ENCODE data around the gene CD59. TPM values are rescaled to one million over a fixed set of nuclear protein-coding genes. Genes with fewer than 3 reads are reported as not detected.

Gene CD59, protein sequence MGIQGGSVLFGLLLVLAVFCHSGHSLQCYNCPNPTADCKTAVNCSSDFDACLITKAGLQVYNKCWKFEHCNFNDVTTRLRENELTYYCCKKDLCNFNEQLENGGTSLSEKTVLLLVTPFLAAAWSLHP
- total RNA-seq = 1,000 to 10,000 TPM in 1 of 2 donors, 100 to 1,000 TPM in 1; 654 to 1,001 TPM
- long read RNA-seq, donor 1, full-length matches to known transcripts = 94 of 141 reads
- long read RNA-seq, donor 1, partial matches to known transcripts = 7 of 141 reads
- long read RNA-seq, donor 1, other reads (novel, unspliced or antisense) = 40 of 141 reads
- long read RNA-seq, donor 2, full-length matches to known transcripts = 816 of 970 reads
- long read RNA-seq, donor 2, partial matches to known transcripts = 44 of 970 reads
- long read RNA-seq, donor 2, other reads (novel, unspliced or antisense) = 110 of 970 reads

GRCh38 chr11:33736148-33736812 is at the start of gene CD59:
TSS of gene CD59 (minus strand) at chr11:33736423. CDS start at chr11:33722445, 13,978 bp downstream.
- peak; percentile 98 for DNase-seq (ENCODE audit: low spot score)
- intact Hi-C loops (cut with DNase I) = loop anchor here in 1 of 2 donors (5.0 kb wide), 1 partner anchor 44 kb away; no protein-coding TSS in a partner anchor

GRCh38 chr11:33785609-33786008 is 49.4 kb upstream of the CD59 start:
- no peak for DNase-seq (ENCODE audit: low spot score)
- intact Hi-C loops (cut with DNase I) = no loop called here

DNA sequence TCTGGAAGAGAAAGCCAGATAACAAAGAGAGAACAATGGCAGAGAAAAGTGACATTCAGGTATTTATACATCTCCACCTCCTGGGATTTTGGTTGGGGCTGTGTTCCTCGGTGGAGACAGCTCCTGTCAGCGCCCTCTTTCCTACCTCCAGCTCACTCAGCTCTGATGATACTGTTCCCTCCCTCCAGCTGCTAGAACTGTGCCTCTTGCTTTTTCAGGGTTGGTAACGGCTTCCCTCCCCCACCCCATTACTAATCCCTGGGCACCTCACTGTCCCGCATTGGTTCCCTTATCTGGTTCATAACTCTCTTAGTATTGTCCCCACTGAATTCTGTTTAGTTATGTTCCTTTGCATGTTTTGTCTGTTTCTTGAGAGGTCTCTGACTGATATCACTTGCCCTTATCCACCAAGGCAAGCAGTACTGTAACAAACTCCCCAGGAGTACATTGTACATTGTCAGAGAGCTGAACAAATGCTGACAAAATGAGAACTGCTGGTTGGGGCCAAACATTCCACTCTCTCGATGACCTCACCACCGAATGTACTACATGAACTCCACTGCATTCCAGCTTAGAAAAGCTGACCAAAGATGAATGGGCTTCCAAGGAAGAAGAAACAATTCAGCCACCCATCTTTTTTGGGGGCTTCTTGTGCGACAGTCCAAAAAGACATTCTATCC is 43.8 kb upstream of the CD59 start:
- no peak for DNase-seq (ENCODE audit: low spot score)
- intact Hi-C loops (cut with DNase I) = no loop called here

DNA sequence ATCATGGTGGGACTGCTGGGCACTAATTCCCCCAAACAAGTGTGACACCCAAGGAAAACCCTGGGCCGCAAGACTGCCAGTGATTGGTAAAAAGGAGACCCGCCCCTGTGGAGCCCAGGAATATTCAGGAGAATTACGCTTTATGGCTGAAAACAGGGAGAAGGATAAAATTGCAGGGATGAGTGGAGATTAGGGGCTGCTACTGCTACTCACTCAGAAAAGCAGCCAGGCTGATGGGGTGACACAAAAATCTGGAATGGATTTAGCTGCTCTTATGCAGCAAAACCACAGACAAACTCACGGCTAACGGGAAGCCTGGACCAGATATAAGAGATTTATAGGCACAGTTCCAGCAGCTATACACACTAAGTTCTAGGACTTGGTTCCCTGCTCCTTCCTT is 42.5 kb upstream of the CD59 start:
- intact Hi-C loops (cut with DNase I) = no loop called here
- DNase-seq (ENCODE audit: low spot score) = no peak

DNA sequence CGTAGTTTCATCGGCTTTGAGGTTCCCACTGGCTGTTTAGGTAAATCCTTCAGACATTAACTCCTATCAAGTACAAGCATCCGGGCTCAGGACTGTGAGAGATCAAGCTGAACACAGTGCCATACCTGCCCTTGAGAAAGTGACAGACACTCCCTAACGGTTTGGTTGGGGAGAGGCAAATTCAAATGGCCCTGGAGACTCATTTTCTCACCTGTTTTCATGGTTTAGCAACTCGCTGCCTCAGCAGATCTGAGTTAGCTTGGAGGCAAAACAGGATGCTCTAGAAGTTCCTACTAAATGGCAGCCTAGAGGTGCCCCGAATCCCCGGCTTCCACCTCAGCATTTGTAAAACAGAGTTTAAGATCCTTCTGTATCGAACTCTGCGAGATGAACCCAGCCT is 41.7 kb upstream of the CD59 start:
- DNase-seq (ENCODE audit: low spot score) = no peak
- intact Hi-C loops (cut with DNase I) = no loop called here

DNA sequence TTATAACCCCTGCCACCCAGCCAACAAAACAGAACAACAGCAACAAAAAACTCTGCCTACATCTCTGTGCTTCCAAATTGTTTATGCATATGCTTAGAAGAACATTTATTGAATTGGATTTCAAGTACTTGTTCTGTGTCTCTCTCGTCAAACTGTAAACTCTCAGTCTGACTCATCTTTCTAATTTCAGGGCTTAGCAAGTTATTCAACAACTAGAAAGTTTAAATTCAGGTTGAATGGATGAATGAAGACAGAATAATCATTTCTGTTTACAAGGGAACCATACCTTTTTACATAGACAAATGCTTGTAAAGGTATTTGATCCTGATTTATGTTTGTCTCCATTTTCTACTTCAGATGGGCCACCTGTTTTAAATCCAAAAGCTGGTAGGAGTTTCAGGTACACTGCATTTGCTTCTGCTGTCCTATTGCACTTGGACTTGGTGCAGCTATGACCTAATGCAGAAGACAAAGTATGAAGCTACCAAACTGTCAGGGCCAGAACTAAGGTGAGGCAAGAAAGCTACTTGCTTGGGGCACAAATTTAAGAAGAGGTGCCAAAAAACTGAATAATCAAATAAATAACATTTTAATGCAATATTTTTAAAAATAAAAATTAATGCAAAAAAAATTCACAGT is 39.7 kb upstream of the CD59 start:
- DNase-seq (ENCODE audit: low spot score) = no peak

GRCh38 chr11:33775467-33775807 is 39.2 kb upstream of the CD59 start:
- DNase-seq (ENCODE audit: low spot score) = no peak
- intact Hi-C loops (cut with DNase I) = no loop called here

More for the DNA sequence above, 39.7 kb upstream of the CD59 start:
- intact Hi-C loops (cut with DNase I) = no loop called here

DNA sequence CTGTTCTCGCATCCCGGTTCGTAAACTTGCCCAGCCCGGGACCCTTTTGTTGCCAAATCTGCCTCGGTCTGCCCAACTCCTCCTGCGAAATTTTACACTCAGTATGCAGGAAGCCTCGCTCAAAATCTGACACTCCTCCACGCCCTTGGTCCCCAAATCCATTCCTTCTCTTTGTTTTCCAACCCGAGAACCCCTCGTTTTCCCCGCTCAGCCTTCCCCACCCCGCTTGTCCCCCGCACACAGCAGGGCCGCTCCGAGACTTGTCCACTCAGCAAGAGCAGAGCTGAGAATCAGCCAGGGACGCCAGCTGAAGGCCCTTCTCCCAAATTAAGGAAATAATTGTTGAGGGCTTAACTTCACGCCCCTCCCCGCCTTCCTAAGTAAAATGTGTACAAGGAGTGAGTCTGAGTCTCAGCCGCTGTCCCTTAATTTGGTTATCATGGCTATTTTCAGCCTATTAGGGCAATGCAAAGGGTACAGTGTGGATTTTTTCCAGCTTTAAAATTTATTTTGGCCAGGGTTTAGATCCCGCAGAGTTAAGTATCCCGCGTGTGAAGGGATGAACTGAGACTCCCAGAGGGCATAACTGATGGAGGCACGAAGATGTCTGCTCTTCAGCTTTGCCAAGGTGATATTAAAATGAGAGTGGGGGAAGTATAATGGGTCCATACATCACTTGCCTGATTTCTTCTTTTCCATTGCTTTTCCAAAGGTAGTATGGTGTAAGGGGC is 38.7 kb upstream of the CD59 start:
- intact Hi-C loops (cut with DNase I) = no loop called here
- DNase-seq (ENCODE audit: low spot score) = peak; percentile 79

GRCh38 chr11:33773987-33774735 is 37.9 kb upstream of the CD59 start, which contains the start of gene FBXO3:
TSS of gene FBXO3 (minus strand) at chr11:33774520. CDS start at chr11:33774497, 23 bp downstream.
- intact Hi-C loops (cut with DNase I) = no loop called here
- DNase-seq (ENCODE audit: low spot score) = peak; percentile 93

DNA sequence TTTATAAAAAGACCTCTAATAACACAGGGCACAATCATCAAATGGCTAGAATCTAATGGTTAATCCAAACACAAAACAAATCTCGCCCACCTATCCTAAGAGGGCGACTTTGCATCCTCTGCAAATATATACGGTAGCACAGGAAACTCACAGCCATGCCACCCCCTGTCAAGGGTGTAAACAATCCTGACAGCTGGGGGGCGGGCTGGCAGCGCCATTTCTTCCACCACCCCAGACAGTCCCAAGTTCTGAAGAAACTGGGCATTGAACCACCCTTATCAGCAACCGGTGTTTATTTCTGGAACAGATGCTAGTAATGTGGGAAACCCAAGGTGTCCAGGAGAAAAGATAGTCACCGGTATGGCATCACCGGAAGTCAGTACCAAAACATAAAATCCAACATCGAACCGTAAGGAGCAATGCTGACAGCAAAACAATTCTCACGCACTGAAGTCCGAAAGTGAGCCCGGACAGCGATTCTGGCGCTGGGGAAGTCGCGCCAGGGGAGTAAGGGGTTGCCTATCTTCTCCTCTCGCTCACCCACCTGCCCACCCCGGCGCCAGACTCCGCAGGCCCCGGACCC is 37.3 kb upstream of the CD59 start:
- intact Hi-C loops (cut with DNase I) = no loop called here
- no peak for DNase-seq (ENCODE audit: low spot score)

- intact Hi-C loops (cut with DNase I) = no loop called here
- no peak for DNase-seq (ENCODE audit: low spot score)
Measured at GRCh38 chr11:33772870-33773269, 36.6 kb upstream of the CD59 start.

DNA sequence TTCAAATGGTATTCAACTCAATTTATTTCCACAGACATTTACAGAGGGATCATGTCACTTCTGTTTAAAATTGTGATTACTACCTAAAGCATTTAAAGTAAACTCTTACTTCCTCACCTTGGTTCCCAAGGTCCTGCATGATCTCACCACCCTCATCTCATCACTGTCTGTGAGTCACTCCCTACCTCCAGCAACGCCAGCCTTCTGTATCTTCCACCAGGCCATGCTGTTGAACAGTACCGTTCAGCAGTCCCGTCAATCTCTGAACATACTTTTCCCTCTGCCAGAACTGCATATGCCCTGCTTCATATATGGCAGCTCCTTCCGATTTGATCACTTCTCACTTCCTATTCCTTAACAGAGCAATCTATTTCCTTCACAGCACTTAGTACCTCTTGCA is 36.1 kb upstream of the CD59 start:
- DNase-seq (ENCODE audit: low spot score) = no peak
- intact Hi-C loops (cut with DNase I) = no loop called here

- intact Hi-C loops (cut with DNase I) = no loop called here
- DNase-seq (ENCODE audit: low spot score) = no peak
Measured at GRCh38 chr11:33770236-33770635, 34.0 kb upstream of the CD59 start.

DNA sequence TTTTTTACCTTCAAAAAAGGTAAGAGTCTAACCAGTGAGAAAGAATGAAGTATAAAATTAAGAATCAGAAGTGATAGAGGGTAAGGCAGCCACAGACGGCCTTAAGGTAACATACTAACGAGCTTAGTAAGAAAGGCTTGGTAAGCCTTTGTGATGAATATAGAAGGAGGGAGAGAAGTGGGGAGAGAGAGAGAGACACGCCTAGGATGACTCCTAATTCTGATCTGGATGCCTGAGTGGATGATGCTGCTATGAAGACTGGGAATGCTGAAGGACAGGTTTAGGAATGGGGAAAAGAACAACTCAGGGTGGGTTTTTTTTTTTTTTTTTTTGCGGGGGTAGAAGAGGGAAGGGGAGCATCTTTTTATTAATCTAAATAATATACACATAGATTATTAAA is 33.3 kb upstream of the CD59 start:
- intact Hi-C loops (cut with DNase I) = no loop called here
- DNase-seq (ENCODE audit: low spot score) = no peak

- intact Hi-C loops (cut with DNase I) = no loop called here
- DNase-seq (ENCODE audit: low spot score) = no peak
Measured at GRCh38 chr11:33767624-33768023, 31.4 kb upstream of the CD59 start.

DNA sequence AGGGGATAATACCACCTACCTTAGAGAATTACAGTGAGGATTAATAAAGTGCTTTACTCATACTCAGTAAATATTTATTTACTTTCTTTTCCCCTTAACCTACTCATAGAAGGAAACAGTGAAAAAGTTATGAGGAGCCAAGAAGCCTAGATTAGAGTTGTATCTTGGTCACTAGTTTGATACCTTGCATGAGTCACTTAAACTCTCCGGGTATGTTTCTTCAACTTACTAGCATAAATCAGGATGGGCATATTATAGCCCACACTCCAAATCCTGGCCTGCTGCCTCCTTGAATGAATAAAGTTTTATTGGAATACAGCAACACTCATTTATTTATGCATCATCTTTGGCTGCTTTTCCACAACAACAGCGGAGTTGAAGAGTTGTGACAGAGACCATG is 29.9 kb upstream of the CD59 start:
- no peak for DNase-seq (ENCODE audit: low spot score)
- intact Hi-C loops (cut with DNase I) = no loop called here

GRCh38 chr11:33761471-33761870 is 25.2 kb upstream of the CD59 start:
- intact Hi-C loops (cut with DNase I) = no loop called here
- no peak for DNase-seq (ENCODE audit: low spot score)

- intact Hi-C loops (cut with DNase I) = no loop called here
- no peak for DNase-seq (ENCODE audit: low spot score)
Measured at GRCh38 chr11:33753304-33753967, 17.2 kb upstream of the CD59 start.
